Measurements from ENCODE around the gene MINPP1. TPM values are rescaled to one million over a fixed set of nuclear protein-coding genes. Genes with fewer than 3 reads are reported as not detected.

The MINPP1 gene
- total and polyA plus RNA-seq, 2 of the 13 experiments (the other 11 are each of a cell fraction or from before 2014, with no cell fraction given), result 19.2 to 53.7 TPM

- TF ChIP-seq KIAA2018 (CRISPR knock-in tag; IDR thresholded peaks at IDR 0.05; ENCODE audit: borderline replicate concordance) (no peak; the same call in 1 of the 2 replicates), ZNF414 (CRISPR knock-in tag; IDR thresholded peaks at IDR 0.05) (peak; percentile 29; the same call in 1 of the 2 replicates), YEATS4 (CRISPR knock-in tag; IDR thresholded peaks at IDR 0.05; ENCODE audit: borderline replicate concordance) (peak; percentile 81), ZBTB14 (CRISPR knock-in tag; IDR thresholded peaks at IDR 0.05) (no peak), ZNF326 (CRISPR knock-in tag; IDR thresholded peaks at IDR 0.05; ENCODE audit: borderline replicate concordance) (0 out of 2 replicates have a peak, but pooled peaks have one; percentile 25), ZNF775 (CRISPR knock-in tag; IDR thresholded peaks at IDR 0.05; ENCODE audit: borderline replicate concordance) (no peak), ELF1 (CRISPR knock-in tag; IDR thresholded peaks at IDR 0.05) (peak; percentile 65), ZBTB26 (CRISPR knock-in tag; IDR thresholded peaks at IDR 0.05; ENCODE audit: borderline replicate concordance) (0 out of 2 replicates have a peak, but pooled peaks have one; percentile 26), ZNF589 (CRISPR knock-in tag; conservative IDR thresholded peaks at IDR 0.05) (no peak), U2AF1 (optimal IDR thresholded peaks at IDR 0.05; ENCODE audit: low read depth, low read length) (no peak), ZBTB49 (CRISPR knock-in tag; IDR thresholded peaks at IDR 0.05; ENCODE audit: borderline replicate concordance) (0 out of 2 replicates have a peak, but pooled peaks have one; percentile 31), POLR2A (IDR thresholded peaks at IDR 0.05; ENCODE audit: insufficient read depth in 1 of 2, low read depth in 2 of 2, low read length in 2 of 2) (peak; percentile 65 to 83), CBFB (CRISPR knock-in tag; IDR thresholded peaks at IDR 0.05) (peak; percentile 57; the same call in 1 of the 2 replicates), KAT7 (CRISPR knock-in tag; IDR thresholded peaks at IDR 0.05; ENCODE audit: borderline replicate concordance) (peak; percentile 57; the same call in 1 of the 2 replicates)
These were observed at the start of gene MINPP1 (continued) for GRCh38 chr10:87504640-87505365.

Measured in HepG2 (cell line).